ENCODE data around the gene PHLDB3.
"Not testable (repeated sequence)": the region's sequence is repeated elsewhere in the genome, so short reads cannot be mapped to it uniquely, and the experiment has no call there.

PHLDB3 gene

GRCh38 chr19:43439032-43439708 lies 65.4 kb downstream of the PHLDB3 start:
- Histone ChIP-seq H3K9me3 (ENCODE audit: insufficient read depth, low read length) (no peaks in the 10 kb centered on the region), H3K4me3 (ENCODE audit: insufficient read depth, low read length, poor library complexity, severe bottlenecking) (no peak overlapping the region), H3K36me3 (ENCODE audit: low read length) (no peaks in the 10 kb centered on the region), H4K20me1 (ENCODE audit: low read depth, low read length) (no peaks in the 10 kb centered on the region), H3K27ac (ENCODE audit: low read depth, low read length) (no peak overlapping the region), H2AFZ (ENCODE audit: low read depth, low read length, severe bottlenecking) (no peak overlapping the region), H3K27me3 (ENCODE audit: low read length) (no peaks in the 10 kb centered on the region), H3K4me2 (ENCODE audit: low read depth, low read length, poor library complexity, severe bottlenecking) (no peak overlapping the region), H3K79me2 (ENCODE audit: insufficient read depth, low read length) (no peaks in the 10 kb centered on the region), H3K9me2 (replicated peaks; ENCODE audit: insufficient read depth, low read length) (no peaks in the 10 kb centered on the region), H3K9ac (ENCODE audit: low read length) (no peak overlapping the region), H3F3A (ENCODE audit: insufficient read depth) (no peaks in the 10 kb centered on the region)
- TF ChIP-seq, protein P1, sequence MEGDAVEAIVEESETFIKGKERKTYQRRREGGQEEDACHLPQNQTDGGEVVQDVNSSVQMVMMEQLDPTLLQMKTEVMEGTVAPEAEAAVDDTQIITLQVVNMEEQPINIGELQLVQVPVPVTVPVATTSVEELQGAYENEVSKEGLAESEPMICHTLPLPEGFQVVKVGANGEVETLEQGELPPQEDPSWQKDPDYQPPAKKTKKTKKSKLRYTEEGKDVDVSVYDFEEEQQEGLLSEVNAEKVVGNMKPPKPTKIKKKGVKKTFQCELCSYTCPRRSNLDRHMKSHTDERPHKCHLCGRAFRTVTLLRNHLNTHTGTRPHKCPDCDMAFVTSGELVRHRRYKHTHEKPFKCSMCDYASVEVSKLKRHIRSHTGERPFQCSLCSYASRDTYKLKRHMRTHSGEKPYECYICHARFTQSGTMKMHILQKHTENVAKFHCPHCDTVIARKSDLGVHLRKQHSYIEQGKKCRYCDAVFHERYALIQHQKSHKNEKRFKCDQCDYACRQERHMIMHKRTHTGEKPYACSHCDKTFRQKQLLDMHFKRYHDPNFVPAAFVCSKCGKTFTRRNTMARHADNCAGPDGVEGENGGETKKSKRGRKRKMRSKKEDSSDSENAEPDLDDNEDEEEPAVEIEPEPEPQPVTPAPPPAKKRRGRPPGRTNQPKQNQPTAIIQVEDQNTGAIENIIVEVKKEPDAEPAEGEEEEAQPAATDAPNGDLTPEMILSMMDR (IDR thresholded peaks at IDR 0.05; ENCODE audit: insufficient read depth, low read length, poor library complexity, severe bottlenecking), result no peak
- no peak for TF ChIP-seq EZH2phosphoT487 (conservative IDR thresholded peaks at IDR 0.05; ENCODE audit: low read length)

GRCh38 chr19:43438291-43439031 lies 66.1 kb downstream of the PHLDB3 start:
- no peak overlapping the region for H3K4me2 ChIP-seq (ENCODE audit: low read depth, low read length, poor library complexity, severe bottlenecking)
- no peaks in the 10 kb centered on the region for H3K79me2 ChIP-seq (ENCODE audit: insufficient read depth, low read length)
- H3F3A ChIP-seq (ENCODE audit: insufficient read depth), result no peaks in the 10 kb centered on the region
- no peaks in the 10 kb centered on the region for H3K27me3 ChIP-seq (ENCODE audit: low read length)
- H3K9me3 ChIP-seq (ENCODE audit: insufficient read depth, low read length), result no peaks in the 10 kb centered on the region
- no peak overlapping the region for H3K9ac ChIP-seq (ENCODE audit: low read length)
- no peak overlapping the region for H3K27ac ChIP-seq (ENCODE audit: low read depth, low read length)
- H3K9me2 ChIP-seq (replicated peaks; ENCODE audit: insufficient read depth, low read length), result no peaks in the 10 kb centered on the region
- H2AFZ ChIP-seq (ENCODE audit: low read depth, low read length, severe bottlenecking), result no peak overlapping the region
- H3K4me3 ChIP-seq (ENCODE audit: insufficient read depth, low read length, poor library complexity, severe bottlenecking), result no peak overlapping the region
- TF ChIP-seq, protein P1 (IDR thresholded peaks at IDR 0.05; ENCODE audit: insufficient read depth, low read length, poor library complexity, severe bottlenecking), result no peak
- no peak for TF ChIP-seq EZH2phosphoT487 (conservative IDR thresholded peaks at IDR 0.05; ENCODE audit: low read length)
- H3K36me3 ChIP-seq (ENCODE audit: low read length), result no peaks in the 10 kb centered on the region
- H4K20me1 ChIP-seq (ENCODE audit: low read depth, low read length), result no peaks in the 10 kb centered on the region

- TF ChIP-seq, protein P1 (IDR thresholded peaks at IDR 0.05; ENCODE audit: insufficient read depth, low read length, poor library complexity, severe bottlenecking), result no peak
- no peak for TF ChIP-seq EZH2phosphoT487 (conservative IDR thresholded peaks at IDR 0.05; ENCODE audit: low read length)
These were observed 66.8 kb downstream of the PHLDB3 start for GRCh38 chr19:43437712-43438111.

DNA sequence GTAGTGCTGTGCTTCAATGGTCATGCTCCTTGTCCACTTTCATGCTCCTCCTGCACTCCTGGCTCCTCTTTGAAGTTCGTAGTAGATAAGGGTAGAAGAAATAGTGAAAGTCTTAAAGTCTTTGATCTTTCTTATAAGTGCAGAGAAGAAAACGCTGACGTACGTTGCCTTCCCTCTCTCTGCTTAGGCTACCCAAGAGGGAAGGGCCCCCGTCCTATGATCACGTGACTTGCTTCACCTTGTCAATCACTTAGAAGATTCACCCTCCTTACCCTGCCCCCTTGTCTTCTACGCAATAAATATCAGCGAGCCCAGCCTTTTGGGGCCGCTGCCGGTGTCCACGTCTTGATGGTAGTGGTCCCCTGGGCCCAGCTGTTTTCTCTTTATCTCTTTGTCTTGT lies 67.3 kb downstream of the PHLDB3 start:
- not testable (repeated sequence) for H3K4me2 ChIP-seq (ENCODE audit: low read depth, low read length, poor library complexity, severe bottlenecking); H3K27ac ChIP-seq (ENCODE audit: low read depth, low read length); H3K9me2 ChIP-seq (replicated peaks; ENCODE audit: insufficient read depth, low read length); H3K9ac ChIP-seq (ENCODE audit: low read length); H3K79me2 ChIP-seq (ENCODE audit: insufficient read depth, low read length); H4K20me1 ChIP-seq (ENCODE audit: low read depth, low read length); H3K36me3 ChIP-seq (ENCODE audit: low read length); H3K27me3 ChIP-seq (ENCODE audit: low read length); H2AFZ ChIP-seq (ENCODE audit: low read depth, low read length, severe bottlenecking); H3F3A ChIP-seq (ENCODE audit: insufficient read depth); H3K9me3 ChIP-seq (ENCODE audit: insufficient read depth, low read length); H3K4me3 ChIP-seq (ENCODE audit: insufficient read depth, low read length, poor library complexity, severe bottlenecking)

More at GRCh38 chr19:43437712-43438111, 66.8 kb downstream of the PHLDB3 start:
- H3K36me3 ChIP-seq (ENCODE audit: low read length), result no peaks in the 10 kb centered on the region
- no peak overlapping the region for H3K4me3 ChIP-seq (ENCODE audit: insufficient read depth, low read length, poor library complexity, severe bottlenecking)
- no peaks in the 10 kb centered on the region for H3K9me2 ChIP-seq (replicated peaks; ENCODE audit: insufficient read depth, low read length)
- no peaks in the 10 kb centered on the region for H4K20me1 ChIP-seq (ENCODE audit: low read depth, low read length)
- no peaks in the 10 kb centered on the region for H3F3A ChIP-seq (ENCODE audit: insufficient read depth)
- no peaks in the 10 kb centered on the region for H3K79me2 ChIP-seq (ENCODE audit: insufficient read depth, low read length)
- H3K9ac ChIP-seq (ENCODE audit: low read length), result no peak overlapping the region
- H2AFZ ChIP-seq (ENCODE audit: low read depth, low read length, severe bottlenecking), result no peak overlapping the region
- no peaks in the 10 kb centered on the region for H3K9me3 ChIP-seq (ENCODE audit: insufficient read depth, low read length)
- H3K4me2 ChIP-seq (ENCODE audit: low read depth, low read length, poor library complexity, severe bottlenecking), result no peak overlapping the region
- no peak overlapping the region for H3K27ac ChIP-seq (ENCODE audit: low read depth, low read length)
- H3K27me3 ChIP-seq (ENCODE audit: low read length), result no peaks in the 10 kb centered on the region
